ENCODE results near the gene INHBC. TPM values are rescaled to one million over a fixed set of nuclear protein-coding genes. Genes with fewer than 3 reads are reported as not detected.

Gene INHBC
- total RNA-seq, 1 experiment from 2014 or later, result 0.11 TPM

DNA sequence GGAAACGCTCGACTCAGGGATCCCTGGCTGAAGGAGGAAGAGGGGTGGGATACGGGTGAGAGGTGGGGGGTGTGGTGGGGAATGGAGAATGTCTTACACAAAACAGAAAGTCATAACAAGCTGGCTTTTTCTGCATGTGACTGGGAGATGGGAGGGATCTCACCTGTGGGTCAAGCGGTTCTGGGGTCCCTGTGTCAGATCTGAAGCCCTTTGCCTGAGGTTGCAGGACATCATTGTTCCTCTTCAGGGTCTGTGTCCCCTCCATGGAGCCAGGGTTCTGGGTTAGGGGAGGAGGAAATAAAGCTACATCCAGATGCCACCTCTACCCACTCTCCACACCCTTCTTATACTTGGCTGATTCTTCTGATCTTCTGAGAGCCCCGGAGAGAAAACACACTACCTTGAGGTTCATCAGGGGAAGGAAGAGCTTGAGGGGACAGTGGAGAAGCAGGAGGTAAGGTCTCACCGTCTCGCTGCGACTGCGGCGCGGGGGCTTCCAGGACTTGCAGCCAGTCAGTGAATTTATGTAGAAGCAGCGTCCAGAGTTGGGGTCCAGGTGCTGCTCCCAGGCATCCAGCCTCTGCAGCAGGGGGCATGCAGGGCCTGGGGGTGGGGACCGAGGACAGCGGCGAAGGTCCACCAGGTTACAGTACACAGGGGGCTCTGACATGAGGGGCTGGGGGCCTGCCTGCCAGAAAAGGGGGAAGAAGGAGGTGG is 42.6 kb downstream of the INHBC start:
- no peaks in the 10 kb centered on the region for H3K36me3 ChIP-seq (ENCODE audit: insufficient read depth, low read length)
- H3K4me1 ChIP-seq (ENCODE audit: low read length), result peaks cover 21% of the 10 kb centered on the region
- peak overlapping the region; percentile 17; the same call in 1 of the 2 replicates for H2AFZ ChIP-seq (ENCODE audit: low read length)
- H3K27me3 ChIP-seq (ENCODE audit: low read length), result no peaks in the 10 kb centered on the region
- no peaks in the 10 kb centered on the region for H3K79me2 ChIP-seq (ENCODE audit: low read length)
- H3K4me2 ChIP-seq (ENCODE audit: low read depth, low read length, poor library complexity, severe bottlenecking), result peak overlapping the region; percentile 10
- H3K9ac ChIP-seq (ENCODE audit: low read length), result peak overlapping the region; percentile 28
- H3K9me3 ChIP-seq (ENCODE audit: low read length), result no peaks in the 10 kb centered on the region
- H4K20me1 ChIP-seq (ENCODE audit: insufficient read depth, low read depth, low read length), result no peaks in the 10 kb centered on the region
- no peaks in the 10 kb centered on the region for H3K9me2 ChIP-seq (replicated peaks; ENCODE audit: insufficient read depth, low read length)
- DNase-seq, result no peak
- no peak overlapping the region for H3K27ac ChIP-seq (ENCODE audit: low read length)
- no peak overlapping the region for H3K4me3 ChIP-seq (ENCODE audit: low read length)

DNA sequence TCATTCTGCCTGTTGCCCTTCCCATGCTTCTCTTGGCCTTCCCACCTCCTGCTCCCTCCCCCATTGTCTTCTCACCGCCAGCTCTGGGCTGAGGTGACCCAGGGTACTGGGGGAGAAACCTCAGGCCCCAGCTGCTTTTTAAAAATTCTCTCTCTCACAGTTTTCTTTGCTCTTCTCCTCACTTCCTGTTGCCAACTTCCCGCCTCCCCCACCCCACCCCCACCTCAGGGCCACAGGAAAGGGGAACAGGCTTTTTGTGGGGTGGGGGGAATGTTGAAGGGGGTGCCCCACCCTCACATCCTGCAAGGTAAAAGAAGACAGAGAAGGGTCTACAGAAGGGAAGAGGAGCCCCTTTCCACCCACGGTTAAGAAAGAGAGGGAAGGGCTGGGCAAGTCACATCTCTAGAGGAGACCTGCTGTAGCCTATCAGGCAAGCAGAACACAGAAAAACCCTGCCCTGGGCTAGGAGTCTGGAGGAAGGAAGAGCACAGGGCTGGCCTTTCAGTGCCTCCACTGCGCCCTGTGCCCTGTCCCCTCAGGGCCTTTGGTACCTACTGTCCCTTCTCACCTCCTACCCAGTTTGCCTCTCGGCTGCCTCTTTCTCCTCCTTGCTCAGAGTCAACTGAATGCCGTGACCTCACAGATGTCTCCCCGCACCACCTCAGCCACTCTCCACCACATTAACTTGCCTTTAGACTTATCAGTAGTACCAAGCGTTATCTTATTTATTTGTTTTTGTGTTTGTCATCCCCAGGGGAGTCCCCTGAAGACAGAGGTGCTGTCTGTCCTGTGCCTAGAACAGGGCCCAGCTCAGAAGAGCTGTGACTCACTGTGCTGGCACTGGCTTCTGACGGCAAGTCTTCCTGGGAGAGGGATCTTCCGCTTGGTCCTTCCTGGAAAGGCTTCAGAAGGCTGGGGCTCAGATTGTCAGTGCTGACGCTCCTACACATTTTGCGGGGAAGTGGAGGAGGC is 43.4 kb downstream of the INHBC start:
- Histone ChIP-seq H3K9ac (ENCODE audit: low read length) (peak overlapping the region; percentile 28), H3K4me1 (ENCODE audit: low read length) (peaks cover 21% of the 10 kb centered on the region), H3K9me2 (replicated peaks; ENCODE audit: insufficient read depth, low read length) (no peaks in the 10 kb centered on the region), H4K20me1 (ENCODE audit: insufficient read depth, low read depth, low read length) (no peaks in the 10 kb centered on the region), H3K9me3 (ENCODE audit: low read length) (no peaks in the 10 kb centered on the region), H3K27me3 (ENCODE audit: low read length) (no peaks in the 10 kb centered on the region), H3K27ac (ENCODE audit: low read length) (no peak overlapping the region), H3K4me2 (ENCODE audit: low read depth, low read length, poor library complexity, severe bottlenecking) (peak overlapping the region; percentile 10), H3K79me2 (ENCODE audit: low read length) (no peaks in the 10 kb centered on the region), H3K36me3 (ENCODE audit: insufficient read depth, low read length) (no peaks in the 10 kb centered on the region), H3K4me3 (ENCODE audit: low read length) (no peak overlapping the region), H2AFZ (ENCODE audit: low read length) (peak overlapping the region; percentile 20; the same call in 1 of the 2 replicates)
- DNase-seq, result no peak

DNA sequence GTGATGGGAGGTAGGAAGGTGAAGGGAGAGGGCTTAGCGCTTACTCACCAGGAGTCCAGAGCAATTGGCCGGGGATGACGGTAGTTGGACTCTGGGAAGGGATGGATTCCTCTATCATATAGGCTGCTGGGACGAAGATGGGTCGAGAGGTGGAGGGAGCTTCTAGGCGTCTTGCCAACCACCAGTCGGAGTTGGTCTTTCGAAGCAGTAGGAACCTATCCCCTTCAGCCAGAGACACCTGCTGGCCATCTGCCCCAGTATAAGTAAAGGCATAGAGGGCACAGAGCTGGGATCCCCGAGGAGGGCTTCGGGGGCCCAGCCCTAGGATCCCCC is 44.4 kb downstream of the INHBC start:
- no peak overlapping the region for H2AFZ ChIP-seq (ENCODE audit: low read length)
- no peak overlapping the region for H3K4me3 ChIP-seq (ENCODE audit: low read length)
- H3K27ac ChIP-seq (ENCODE audit: low read length), result no peak overlapping the region
- no peaks in the 10 kb centered on the region for H4K20me1 ChIP-seq (ENCODE audit: insufficient read depth, low read depth, low read length)
- no peak for DNase-seq
- no peak overlapping the region for H3K4me2 ChIP-seq (ENCODE audit: low read depth, low read length, poor library complexity, severe bottlenecking)
- no peaks in the 10 kb centered on the region for H3K79me2 ChIP-seq (ENCODE audit: low read length)
- no peaks in the 10 kb centered on the region for H3K36me3 ChIP-seq (ENCODE audit: insufficient read depth, low read length)
- no peak overlapping the region for H3K9ac ChIP-seq (ENCODE audit: low read length)
- no peaks in the 10 kb centered on the region for H3K9me2 ChIP-seq (replicated peaks; ENCODE audit: insufficient read depth, low read length)
- peaks cover 21% of the 10 kb centered on the region for H3K4me1 ChIP-seq (ENCODE audit: low read length)
- H3K27me3 ChIP-seq (ENCODE audit: low read length), result no peaks in the 10 kb centered on the region
- no peaks in the 10 kb centered on the region for H3K9me3 ChIP-seq (ENCODE audit: low read length)

DNA sequence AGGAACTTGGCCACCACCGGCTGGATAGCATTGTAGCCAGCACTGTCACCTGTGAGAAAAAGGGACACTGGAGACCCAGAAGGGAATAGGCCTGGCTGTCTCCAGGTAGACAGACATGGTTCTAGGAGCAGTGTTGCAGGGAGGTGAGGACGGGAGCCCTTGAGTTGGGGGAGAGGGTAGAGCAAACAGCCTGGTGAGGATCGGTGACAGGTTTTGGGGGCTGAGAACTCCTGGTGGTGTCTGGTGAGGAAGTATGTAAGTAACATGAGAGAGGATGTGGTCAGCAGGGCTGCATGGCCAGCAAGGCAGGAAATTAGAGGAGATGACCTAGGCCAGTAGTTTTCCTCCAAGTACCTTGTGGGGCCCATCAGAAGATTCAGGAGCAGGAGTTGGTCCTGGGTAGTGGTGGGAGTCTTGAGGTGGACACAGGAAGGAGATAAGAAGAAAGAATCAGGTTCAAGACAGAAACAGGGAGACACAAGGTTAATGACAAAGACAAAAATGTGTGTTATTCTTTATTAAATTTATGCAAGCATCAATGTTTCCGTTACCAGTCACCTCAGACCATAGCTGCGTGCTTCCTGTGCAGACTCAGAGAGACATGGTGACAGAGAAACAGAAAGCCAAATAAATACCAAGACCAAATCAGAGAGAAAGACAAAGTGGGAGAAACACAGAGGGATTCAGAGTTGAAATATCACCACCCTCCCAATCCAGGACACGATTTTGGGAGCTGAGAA is 45.0 kb downstream of the INHBC start, which contains the start of gene ARHGAP9:
Gene ARHGAP9, minus strand, starts transcription at position 491 of the 740 bp plus-strand sequence. Its CDS starts 460 bp downstream, at position 31.
- no peak within 1 kb of the TSS for H3K4me3 ChIP-seq (ENCODE audit: low read length)
- no peak within 1 kb of the TSS for H3K4me2 ChIP-seq (ENCODE audit: low read depth, low read length, poor library complexity, severe bottlenecking)
- no peak within 1 kb of the TSS for H3K27ac ChIP-seq (ENCODE audit: low read length)
- DNase-seq, result no peak
- H4K20me1 ChIP-seq (ENCODE audit: insufficient read depth, low read depth, low read length), result no peaks in the 10 kb centered on the region
- peaks cover 21% of the 10 kb centered on the region for H3K4me1 ChIP-seq (ENCODE audit: low read length)
- no peaks in the 10 kb centered on the region for H3K36me3 ChIP-seq (ENCODE audit: insufficient read depth, low read length)
- no peak within 1 kb of the TSS for H3K9ac ChIP-seq (ENCODE audit: low read length)
- H3K79me2 ChIP-seq (ENCODE audit: low read length), result no peaks in the 10 kb centered on the region
- no peaks in the 10 kb centered on the region for H3K9me2 ChIP-seq (replicated peaks; ENCODE audit: insufficient read depth, low read length)
- no peak within 1 kb of the TSS; the same call in 1 of the 2 replicates for H2AFZ ChIP-seq (ENCODE audit: low read length)
- no peaks in the 10 kb centered on the region for H3K9me3 ChIP-seq (ENCODE audit: low read length)
- no peaks in the 10 kb centered on the region for H3K27me3 ChIP-seq (ENCODE audit: low read length)

DNA sequence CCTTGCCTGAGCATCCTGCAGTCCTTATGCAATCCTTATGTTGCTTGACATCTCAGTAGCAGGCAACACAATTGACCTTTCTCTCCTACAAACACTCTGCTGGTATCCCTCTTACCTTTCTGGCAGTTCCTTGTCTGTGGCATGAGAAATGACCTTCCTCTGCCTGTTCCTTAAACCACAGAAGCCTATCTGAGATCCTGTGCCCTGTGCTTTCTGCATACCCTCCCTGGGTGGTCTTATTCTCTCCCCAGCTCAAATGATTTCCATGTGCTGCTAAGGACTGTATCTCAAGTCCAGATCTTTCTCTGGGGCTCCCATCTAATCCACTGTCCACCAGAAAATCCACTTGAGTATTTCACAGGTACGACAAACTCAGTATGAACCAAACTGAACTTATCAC is 47.1 kb downstream of the INHBC start:
- Histone ChIP-seq H3K27ac (ENCODE audit: low read length) (no peak overlapping the region), H2AFZ (ENCODE audit: low read length) (no peak overlapping the region), H3K79me2 (ENCODE audit: low read length) (no peaks in the 10 kb centered on the region)

DNA sequence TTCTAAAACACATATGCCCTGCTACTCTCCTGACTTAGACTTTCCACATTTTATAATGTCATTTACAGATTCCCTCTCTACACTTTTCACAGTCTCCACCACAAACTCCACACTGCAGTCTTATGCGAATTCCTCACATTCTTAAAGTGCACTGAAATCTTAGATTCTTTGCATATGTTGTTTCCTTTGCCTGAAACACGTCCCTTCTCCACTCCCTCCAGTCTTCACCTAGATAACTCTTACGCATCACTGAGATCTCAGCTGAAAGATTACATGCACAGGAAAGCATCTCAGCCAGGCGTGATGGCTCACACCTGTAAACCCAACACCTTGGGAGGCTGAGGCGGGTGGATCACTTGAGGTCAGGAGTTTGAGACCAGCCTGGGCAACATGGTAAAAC is 48.9 kb downstream of the INHBC start:
- Histone ChIP-seq H3K27ac (ENCODE audit: low read length) (no peak overlapping the region), H3K4me3 (ENCODE audit: low read length) (no peak overlapping the region), H2AFZ (ENCODE audit: low read length) (no peak overlapping the region), H3K4me2 (ENCODE audit: low read depth, low read length, poor library complexity, severe bottlenecking) (no peak overlapping the region), H4K20me1 (ENCODE audit: insufficient read depth, low read depth, low read length) (no peaks in the 10 kb centered on the region), H3K9ac (ENCODE audit: low read length) (no peak overlapping the region), H3K36me3 (ENCODE audit: insufficient read depth, low read length) (no peaks in the 10 kb centered on the region), H3K79me2 (ENCODE audit: low read length) (peaks cover 6% of the 10 kb centered on the region), H3K9me3 (ENCODE audit: low read length) (no peaks in the 10 kb centered on the region), H3K27me3 (ENCODE audit: low read length) (no peaks in the 10 kb centered on the region), H3K9me2 (replicated peaks; ENCODE audit: insufficient read depth, low read length) (no peaks in the 10 kb centered on the region), H3K4me1 (ENCODE audit: low read length) (peaks cover 11% of the 10 kb centered on the region)
- no peak for DNase-seq

More for the DNA sequence above, 47.1 kb downstream of the INHBC start:
- Histone ChIP-seq H3K4me2 (ENCODE audit: low read depth, low read length, poor library complexity, severe bottlenecking) (no peak overlapping the region), H3K9ac (ENCODE audit: low read length) (no peak overlapping the region), H3K9me3 (ENCODE audit: low read length) (no peaks in the 10 kb centered on the region), H4K20me1 (ENCODE audit: insufficient read depth, low read depth, low read length) (no peaks in the 10 kb centered on the region), H3K36me3 (ENCODE audit: insufficient read depth, low read length) (no peaks in the 10 kb centered on the region), H3K4me3 (ENCODE audit: low read length) (no peak overlapping the region), H3K27me3 (ENCODE audit: low read length) (no peaks in the 10 kb centered on the region), H3K9me2 (replicated peaks; ENCODE audit: insufficient read depth, low read length) (no peaks in the 10 kb centered on the region), H3K4me1 (ENCODE audit: low read length) (peaks cover 21% of the 10 kb centered on the region)
- no peak for DNase-seq

DNA sequence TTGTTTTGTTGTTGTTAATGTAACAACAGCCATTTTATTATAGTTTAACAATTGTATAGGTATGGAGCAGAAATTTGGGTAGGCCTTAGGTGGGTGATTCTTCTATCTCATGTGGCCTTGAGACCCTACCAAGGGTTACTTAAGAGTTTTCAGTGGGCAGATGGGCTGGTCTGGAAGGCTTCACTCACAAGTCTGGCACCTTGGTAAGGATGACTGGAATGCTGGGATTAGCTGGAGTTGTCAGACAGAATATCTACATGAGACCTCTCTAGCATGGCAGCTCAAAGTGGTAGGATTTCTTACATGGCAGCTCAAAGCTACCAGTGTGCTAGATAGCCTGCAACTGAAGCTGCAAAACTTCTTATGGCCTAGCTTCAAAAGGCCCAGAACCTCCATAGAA is 51.1 kb downstream of the INHBC start:
- H3K36me3 ChIP-seq (ENCODE audit: insufficient read depth, low read length), result peaks cover 18% of the 10 kb centered on the region
- H3K9ac ChIP-seq (ENCODE audit: low read length), result no peak overlapping the region
- H3K9me3 ChIP-seq (ENCODE audit: low read length), result no peaks in the 10 kb centered on the region
- peak overlapping the region; percentile 8; the same call in 1 of the 2 replicates for H2AFZ ChIP-seq (ENCODE audit: low read length)
- no peaks in the 10 kb centered on the region for H3K27me3 ChIP-seq (ENCODE audit: low read length)
- peaks cover 26% of the 10 kb centered on the region for H3K79me2 ChIP-seq (ENCODE audit: low read length)
- H3K4me1 ChIP-seq (ENCODE audit: low read length), result peaks cover 14% of the 10 kb centered on the region
- H3K4me2 ChIP-seq (ENCODE audit: low read depth, low read length, poor library complexity, severe bottlenecking), result no peak overlapping the region
- peaks cover 8% of the 10 kb centered on the region; the same call in 1 of the 2 replicates for H4K20me1 ChIP-seq (ENCODE audit: insufficient read depth, low read depth, low read length)
- no peak overlapping the region for H3K27ac ChIP-seq (ENCODE audit: low read length)
- DNase-seq, result no peak
- H3K4me3 ChIP-seq (ENCODE audit: low read length), result no peak overlapping the region
- H3K9me2 ChIP-seq (replicated peaks; ENCODE audit: insufficient read depth, low read length), result no peaks in the 10 kb centered on the region
